NOMO-1 treated with dmso at 0.1 percent for 144 hours (cell line): ENCODE measurements around the gene ACER2.
A peak's percentile ranks its signal among the peaks of the same experiment; 100 is the strongest.
"Not testable (repeated sequence)": the region's sequence is repeated elsewhere in the genome, so short reads cannot be mapped to it uniquely, and the experiment has no call there.

Experiments used
- DNase-seq: peaks from one replicate; lab custom pipeline; 2025; ENCODE audit not compliant: unreplicated experiment; lab: John Stamatoyannopoulos, UW

ACER2 gene

DNA sequence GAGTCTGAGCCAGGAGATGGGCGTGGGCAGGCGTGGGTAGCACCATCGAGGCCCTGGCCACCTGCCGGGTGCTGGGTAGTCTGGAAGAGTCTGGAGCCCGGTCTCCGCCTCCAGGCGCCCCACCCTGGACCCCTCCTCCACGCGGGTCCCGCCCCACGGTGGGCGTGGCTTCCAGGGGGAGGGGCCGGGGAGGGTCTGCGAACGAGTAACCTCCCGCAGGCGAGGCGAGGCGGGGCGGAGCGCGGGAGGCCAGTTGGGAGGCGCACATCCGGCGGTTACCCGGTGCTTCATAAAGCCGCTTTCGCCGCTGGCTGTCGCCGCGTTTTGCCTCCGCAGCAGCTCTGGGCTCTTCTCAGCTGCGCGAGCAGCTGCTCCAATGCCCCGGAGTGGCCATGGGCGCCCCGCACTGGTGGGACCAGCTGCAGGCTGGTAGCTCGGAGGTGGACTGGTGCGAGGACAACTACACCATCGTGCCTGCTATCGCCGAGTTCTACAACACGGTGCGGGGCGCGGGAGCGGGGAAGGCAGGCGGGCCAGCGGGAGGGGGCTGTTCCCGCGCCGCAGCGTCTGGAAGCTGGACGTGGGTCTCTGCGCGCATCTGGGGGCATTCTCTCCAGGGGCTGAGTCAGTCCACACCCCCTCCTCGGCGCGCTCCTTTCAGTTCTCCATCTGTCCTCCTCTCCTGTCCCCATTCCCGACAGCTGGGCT lies at the start of gene ACER2:
Gene ACER2 (plus strand): TSS at position 317 of the 708 bp plus-strand sequence. CDS start 76 bp downstream, at position 393.
- peak; percentile 74 for DNase-seq

DNA sequence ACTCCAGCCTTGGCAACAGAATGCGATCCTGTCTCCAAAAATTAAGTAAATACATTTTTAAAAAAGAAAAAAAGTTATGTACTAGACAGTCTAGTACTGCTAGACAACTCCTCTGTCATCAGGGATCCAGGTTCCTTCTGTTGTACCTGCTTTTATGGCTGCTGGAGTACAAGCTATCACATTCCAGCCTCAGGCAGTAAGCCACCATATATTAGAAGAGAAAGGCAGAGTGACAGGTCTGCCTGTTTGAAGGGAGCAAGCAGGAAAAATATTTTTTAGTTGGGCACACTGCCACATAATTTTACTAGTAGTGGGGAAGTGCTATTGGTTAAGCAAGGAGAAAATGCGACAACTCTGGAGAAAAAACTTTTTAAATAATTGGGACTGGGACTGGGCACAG lies 39.7 kb upstream of the ACER2 start:
- DNase-seq, result no peak

DNA sequence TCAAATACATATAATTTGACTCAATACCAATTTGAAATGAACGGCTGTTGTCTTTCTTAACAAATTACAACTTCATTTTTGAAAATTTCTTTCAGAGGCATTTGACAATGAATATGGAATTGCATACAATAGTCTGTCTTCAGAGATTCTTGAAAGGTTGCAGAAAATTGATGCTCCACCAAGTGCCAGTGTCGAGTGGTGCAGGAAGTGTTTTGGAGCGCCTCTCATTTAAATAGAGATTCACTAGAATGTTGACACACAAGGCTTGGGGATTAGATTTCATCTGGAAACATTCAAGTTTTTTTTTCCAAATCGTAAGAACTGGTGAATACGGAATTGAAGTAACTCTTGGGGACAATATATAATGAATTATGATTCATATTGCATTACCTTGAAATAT lies 36.9 kb upstream of the ACER2 start:
- DNase-seq, result no peak

GRCh38 chr9:19372567-19372966 lies 36.2 kb upstream of the ACER2 start:
- no peak for DNase-seq

DNA sequence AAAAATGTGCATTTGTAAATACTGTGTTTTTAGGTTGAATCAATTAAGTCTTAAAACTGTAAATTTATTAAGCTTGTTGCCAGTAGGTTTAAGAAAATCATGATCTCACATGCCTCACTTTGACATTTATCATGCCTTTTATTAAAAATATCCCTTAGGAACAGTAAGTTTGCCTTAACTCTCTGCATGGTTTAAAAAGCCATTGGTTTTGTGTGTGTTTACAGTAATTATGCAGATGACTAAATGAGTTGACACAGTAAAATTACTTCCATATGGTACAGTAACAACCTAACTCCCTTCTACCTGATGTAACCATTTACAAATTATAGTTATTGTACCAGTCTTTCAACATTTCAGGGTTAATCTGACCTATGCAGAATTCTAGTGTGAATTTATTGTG lies 35.3 kb upstream of the ACER2 start:
- no peak for DNase-seq

GRCh38 chr9:19375538-19375937 lies 33.3 kb upstream of the ACER2 start:
- DNase-seq, result no peak

DNA sequence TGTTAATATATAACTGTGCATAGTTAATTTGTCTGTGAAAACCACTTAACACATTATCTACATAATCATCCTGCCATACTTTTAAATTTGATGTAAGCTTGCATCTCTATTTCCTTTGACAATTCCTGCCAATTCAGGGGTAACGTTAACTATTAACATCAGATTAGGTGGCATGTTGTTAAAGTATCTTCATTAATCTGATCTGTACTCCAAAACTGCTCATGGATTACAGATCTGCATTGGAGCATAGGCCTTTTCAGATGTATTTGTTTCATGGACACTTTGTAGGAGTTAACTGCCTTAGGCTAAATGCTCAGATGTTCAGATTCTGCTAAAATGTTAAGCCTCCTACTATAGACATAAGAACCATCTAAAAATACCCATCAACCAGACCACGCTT lies 31.9 kb upstream of the ACER2 start:
- no peak for DNase-seq

DNA sequence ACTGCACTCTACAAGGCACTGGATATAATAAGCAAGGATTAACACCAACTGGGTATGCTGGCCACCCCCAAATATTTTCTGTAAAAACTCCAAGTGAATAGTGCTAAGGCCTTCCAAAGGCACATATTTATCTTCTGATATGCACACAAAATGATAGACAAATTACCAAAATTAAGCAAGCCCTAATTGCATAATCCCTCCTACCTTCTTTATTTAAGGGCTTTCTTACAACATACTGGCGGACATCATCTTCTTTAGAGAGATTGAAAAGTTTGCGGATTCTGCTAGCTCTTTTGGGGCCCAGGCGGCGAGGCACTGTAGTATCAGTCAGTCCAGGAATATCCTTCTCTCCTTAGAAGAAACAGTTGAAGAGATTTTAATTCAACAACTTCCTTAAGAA lies 30.6 kb upstream of the ACER2 start:
- DNase-seq, result no peak

DNA sequence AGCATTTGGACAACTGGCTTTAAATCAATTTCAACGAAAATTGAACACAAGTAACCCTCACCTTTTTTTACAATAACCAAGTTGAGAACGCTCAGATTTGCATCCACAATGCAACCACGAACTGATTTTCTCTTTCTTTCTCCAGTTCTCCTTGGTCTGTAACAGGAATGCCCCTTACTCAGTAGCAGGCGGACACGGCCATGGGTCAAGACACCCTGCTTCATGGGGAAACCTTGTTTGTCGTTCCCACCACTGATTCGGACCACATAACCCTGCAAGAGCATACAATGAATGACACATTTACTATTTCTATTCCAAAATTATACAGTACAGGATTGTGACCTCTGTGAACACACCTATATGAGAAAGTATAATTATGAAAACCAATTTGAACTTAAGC lies 30.2 kb upstream of the ACER2 start:
- DNase-seq, result no peak

- DNase-seq, result no peak
Measured at GRCh38 chr9:19379283-19379682, 29.5 kb upstream of the ACER2 start.

GRCh38 chr9:19379697-19380046 lies 29.1 kb upstream of the ACER2 start:
- DNase-seq, result no peak

GRCh38 chr9:19380826-19381075 lies 28.1 kb upstream of the ACER2 start:
- no peak for DNase-seq

DNA sequence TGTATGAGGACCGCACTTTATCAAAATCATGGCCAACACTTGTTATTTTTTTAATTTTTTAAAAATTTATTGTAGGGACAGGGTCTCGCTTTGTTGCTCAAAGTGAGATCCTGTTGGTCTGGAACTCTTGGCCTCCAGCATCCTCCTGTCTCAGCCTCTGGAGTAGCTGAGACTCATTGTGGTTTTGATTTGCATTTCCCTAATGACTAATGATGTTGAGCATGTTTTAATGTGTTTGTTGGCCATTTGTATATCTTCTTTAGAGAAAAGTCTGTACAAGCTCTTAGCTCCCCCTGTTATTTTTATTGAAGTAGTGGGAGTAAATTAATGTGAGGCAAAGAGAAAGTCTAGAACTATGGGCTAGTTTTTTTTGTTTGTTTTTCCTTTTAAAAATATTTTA lies 27.2 kb upstream of the ACER2 start:
- no peak for DNase-seq

DNA sequence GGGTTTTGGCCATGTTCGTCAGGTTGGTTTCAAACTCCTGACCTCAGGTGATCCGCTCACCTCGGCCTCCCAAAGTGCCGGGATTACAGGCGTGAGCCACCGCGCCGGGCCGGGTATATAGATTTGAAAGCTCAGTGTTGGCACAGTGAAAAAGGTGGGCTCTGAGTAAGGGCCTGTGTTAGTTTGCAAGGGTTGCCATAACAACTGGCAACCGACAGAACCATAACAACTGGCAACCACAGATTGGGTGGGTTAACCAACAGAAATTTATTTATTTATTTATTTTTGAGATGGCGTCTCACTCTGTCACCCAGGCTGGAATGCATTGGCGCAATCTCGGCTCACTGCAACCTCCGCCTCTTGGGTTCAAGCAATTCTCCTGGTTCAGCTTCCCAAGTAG lies 23.6 kb upstream of the ACER2 start:
- not testable (repeated sequence) for DNase-seq

- DNase-seq, result no peak
Measured at GRCh38 chr9:19385786-19386501, 22.9 kb upstream of the ACER2 start.

GRCh38 chr9:19386502-19387044 lies 22.2 kb upstream of the ACER2 start:
- DNase-seq, result no peak

GRCh38 chr9:19387317-19387716 lies 21.5 kb upstream of the ACER2 start:
- DNase-seq, result no peak

DNA sequence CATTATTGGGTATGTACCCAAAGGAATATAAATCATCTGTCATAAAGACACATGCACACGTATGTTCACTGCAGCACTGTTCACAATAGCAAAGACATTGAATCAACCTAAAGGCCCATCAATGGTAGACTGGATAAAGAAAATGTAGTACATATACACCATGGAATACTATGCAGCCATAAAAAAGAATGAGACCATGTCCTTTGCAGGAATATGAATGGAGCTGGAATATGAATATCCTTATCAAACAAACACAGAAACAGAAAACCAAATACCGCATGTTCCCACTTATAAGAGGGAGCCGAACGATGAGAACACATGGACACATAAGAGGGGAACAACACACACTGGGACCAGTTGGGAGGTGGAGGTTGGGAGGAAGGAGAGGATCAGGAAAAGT lies 19.3 kb upstream of the ACER2 start:
- DNase-seq, result not testable (repeated sequence)

DNA sequence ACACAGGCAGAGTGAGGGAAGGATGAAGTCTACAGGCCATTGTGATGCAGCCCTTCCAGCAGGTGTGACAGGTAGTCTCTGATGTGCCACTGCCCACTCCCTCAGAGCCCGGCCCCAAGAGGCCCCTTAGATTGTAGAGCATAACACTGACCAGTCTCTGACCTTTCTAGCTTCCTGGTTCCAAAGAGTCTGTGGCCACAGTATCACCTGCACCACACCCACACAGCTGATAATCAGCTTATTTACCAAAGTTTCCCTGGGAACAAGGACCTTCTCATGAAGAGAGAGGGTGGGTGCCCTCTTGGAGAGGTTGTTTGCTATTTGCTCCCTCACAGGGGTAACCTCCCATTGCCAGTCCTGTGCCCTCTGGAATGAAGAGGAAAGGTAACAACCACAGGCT lies 11.0 kb upstream of the ACER2 start:
- no peak for DNase-seq

GRCh38 chr9:19403231-19403630 lies 5.6 kb upstream of the ACER2 start:
- not testable (repeated sequence) for DNase-seq

GRCh38 chr9:19404283-19405075 lies 4.3 kb upstream of the ACER2 start:
- no peak for DNase-seq

DNA sequence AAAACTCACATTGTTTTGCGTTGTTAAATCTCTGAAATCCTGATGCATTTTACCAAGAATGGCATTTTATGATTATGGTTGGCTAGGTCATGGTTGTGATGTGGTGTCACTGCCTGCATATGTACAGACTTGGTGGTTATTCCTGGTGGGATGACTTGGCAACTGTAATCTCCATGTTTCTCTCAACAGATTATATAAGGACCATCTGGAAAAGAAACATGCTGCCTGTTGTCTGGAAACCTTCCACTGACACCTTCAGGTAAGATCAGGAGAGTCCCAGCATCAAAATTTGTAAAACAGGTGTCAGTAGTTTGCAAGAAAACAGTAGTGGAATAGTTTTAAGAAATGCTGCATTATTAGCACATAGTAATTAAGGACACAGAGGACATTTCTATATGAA lies 3.0 kb upstream of the ACER2 start:
- DNase-seq, result no peak
